Measurements from ENCODE around the gene CPA2.
"Not testable (repeated sequence)": the region's sequence is repeated elsewhere in the genome, so short reads cannot be mapped to it uniquely, and the experiment has no call there.

The CPA2 gene

DNA sequence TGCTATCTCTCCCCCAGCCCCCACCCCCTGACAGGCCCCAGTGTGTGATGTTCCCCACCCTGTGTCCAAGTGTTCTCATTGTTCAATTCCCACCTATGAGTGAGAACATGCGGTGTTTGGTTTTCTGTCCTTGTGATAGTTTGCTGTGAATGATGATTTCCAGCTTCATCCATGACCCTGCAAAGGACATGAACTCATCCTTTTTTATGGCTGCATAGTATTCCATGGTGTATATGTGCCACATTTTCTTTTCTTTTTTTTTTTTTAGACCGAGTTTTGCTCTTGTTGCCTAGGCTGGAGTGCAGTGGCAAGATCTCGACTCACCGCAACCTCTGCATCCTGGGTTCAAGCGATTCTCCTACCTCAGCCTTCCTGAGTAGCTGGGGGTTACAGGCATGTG is 17.8 kb upstream of the CPA2 start:
- DNase-seq, result not testable (repeated sequence)
- intact Hi-C loops (cut with DNase I), result loop anchor here (10.0 kb wide), 1 partner anchor 476 kb away; no protein-coding TSS in a partner anchor

DNA sequence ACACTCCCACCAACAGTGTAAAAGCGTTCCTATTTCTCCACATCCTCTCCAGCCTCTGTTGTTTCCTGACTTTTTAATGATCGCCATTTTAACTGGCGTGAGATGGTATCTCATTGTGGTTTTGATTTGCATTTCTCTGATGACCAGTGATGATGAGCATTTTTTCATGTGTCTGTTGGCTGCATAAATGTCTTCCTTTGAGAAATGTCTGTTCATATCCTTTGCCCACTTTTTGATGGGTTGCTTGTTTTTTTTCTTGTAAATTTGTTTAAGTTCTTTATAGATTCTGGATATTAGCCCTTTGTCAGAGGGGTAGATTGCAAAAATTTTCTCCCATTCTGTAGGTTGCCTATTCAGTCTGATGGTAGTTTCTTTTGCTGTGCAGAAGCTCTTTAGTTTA is 17.0 kb upstream of the CPA2 start:
- not testable (repeated sequence) for DNase-seq
- intact Hi-C loops (cut with DNase I), result loop anchor here (10.0 kb wide), 1 partner anchor 475 kb away; no protein-coding TSS in a partner anchor

GRCh38 chr7:130254555-130254954 is 12.1 kb upstream of the CPA2 start:
- no peak for DNase-seq
- intact Hi-C loops (cut with DNase I), result no loop called here

DNA sequence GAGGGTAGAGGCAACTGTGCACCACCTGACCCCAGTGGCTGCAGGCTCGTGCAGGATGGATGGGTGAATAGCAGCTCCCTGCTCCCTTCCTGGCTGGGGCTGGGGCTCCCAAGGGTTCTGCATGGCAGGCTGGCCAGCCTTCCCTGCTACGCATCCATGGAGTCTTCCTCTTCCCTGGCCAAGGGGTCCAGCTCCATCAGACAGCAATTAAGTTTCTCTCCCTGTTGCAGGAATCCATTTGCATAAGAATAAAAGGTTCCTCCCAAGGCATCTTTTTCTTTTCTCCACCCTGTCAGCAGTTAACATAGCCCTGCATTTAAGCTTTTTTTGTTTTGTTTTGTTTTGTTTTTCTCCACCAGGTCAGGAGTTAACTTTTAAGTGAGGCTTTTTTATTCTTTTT is 10.0 kb upstream of the CPA2 start:
- intact Hi-C loops (cut with DNase I), result no loop called here
- no peak for DNase-seq

DNA sequence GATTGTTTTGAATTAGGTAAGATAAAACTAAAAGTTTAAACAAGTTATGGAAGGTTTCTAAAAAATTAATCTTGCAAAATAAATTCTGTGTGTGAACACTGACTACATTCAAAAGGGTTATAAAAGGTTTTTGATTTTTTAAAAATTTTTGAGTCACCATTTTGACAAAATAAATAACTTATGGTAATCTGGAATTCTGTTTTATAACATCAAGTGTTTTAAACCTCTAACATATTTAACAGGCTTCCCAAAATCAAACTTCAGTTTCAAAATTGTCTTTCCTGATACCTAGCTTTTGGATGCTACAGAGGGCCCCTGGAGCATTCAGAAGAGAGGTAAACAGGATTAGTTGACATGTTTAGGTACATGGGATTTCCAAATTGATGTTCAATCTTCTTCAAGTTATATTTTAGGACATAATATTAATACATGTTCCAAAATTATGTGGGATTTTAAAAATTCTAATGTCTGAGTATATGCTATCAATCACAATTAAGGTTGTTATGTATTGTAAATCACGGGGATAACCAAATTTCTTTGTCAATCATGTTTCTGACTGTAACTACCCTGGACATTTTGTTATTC is 8.1 kb upstream of the CPA2 start:
- intact Hi-C loops (cut with DNase I), result no loop called here
- no peak for DNase-seq

- intact Hi-C loops (cut with DNase I), result no loop called here
- no peak for DNase-seq
Observed at GRCh38 chr7:130262448-130262847, 4.2 kb upstream of the CPA2 start.

- DNase-seq, result no peak
- intact Hi-C loops (cut with DNase I), result no loop called here
Observed at GRCh38 chr7:130263130-130263529, 3.5 kb upstream of the CPA2 start.

GRCh38 chr7:130266961-130267321 is 278 bp downstream of the CPA2 start:
- intact Hi-C loops (cut with DNase I), result no loop called here
- DNase-seq, result no peak

- intact Hi-C loops (cut with DNase I), result no loop called here
Observed at GRCh38 chr7:130268463-130269317, 2.0 kb downstream of the CPA2 start.

DNA sequence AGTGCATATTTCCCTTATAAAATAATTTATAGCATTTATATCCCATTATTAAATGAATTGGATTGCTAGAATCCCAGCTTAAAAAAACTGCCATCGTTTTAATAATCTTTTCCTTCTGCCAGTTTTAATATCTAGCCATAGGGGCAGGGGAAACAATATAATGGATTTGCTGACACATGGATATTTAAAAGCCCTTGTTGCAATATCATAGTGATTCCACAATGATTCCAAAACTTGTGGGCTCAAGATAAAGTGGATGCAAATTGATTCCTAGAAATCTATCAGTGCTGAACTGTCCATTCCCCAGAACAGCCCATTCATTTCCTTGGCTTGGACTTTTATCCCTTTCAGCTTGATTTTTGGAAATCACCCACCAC is 2.6 kb downstream of the CPA2 start:
- intact Hi-C loops (cut with DNase I), result no loop called here
- DNase-seq, result no peak

More at GRCh38 chr7:130268463-130269317, 2.0 kb downstream of the CPA2 start:
- DNase-seq, result no peak

- intact Hi-C loops (cut with DNase I), result no loop called here
- peak in 1 of 10 donors; percentile 70 for DNase-seq
Observed at GRCh38 chr7:130270947-130271800, 4.5 kb downstream of the CPA2 start.

- intact Hi-C loops (cut with DNase I), result no loop called here
- peak in 3 of 10 donors; percentile 24 to 81 (median 25) for DNase-seq
Observed at GRCh38 chr7:130272381-130273080, 5.9 kb downstream of the CPA2 start.

DNA sequence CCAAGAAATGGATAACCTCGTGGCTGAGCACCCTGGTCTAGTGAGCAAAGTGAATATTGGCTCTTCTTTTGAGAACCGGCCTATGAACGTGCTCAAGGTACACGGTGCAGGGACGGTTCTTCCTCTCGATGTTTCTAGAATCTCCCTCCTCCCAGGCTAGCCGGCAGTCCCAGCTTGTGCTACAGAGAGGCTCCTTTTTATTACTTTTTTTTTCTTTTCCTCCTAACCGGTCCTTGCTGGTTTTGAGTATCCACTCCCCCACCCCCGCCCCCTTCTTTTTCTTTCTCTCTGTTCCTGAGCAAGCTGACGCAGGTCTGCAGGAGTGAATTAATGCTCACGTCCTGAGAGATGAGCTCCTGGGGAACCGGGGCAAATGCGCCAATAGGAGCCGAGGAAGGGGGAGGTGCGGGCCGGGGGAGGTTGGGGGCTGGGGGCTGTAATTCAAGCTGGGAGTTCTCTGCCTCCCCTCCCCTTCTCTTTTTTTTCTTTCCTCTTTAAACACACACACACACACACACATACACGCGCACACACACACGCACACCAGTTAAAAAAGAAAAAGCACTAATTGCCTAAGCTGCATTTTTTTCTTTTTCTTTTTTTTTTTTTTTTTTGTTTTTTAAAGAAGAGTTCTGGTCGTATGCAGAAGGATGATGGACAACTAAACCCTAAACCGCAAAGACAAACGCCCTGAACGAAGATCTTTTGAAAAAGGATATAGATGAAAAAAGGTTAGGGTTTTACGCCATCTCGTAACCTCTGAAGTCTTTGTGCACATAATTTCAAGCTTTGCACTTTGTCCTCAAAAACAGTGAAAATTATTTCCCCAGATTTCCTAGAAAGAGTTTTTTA is 6.6 kb downstream of the CPA2 start:
- intact Hi-C loops (cut with DNase I), result no loop called here
- peak in 3 of 10 donors; percentile 17 to 81 (median 34) for DNase-seq

DNA sequence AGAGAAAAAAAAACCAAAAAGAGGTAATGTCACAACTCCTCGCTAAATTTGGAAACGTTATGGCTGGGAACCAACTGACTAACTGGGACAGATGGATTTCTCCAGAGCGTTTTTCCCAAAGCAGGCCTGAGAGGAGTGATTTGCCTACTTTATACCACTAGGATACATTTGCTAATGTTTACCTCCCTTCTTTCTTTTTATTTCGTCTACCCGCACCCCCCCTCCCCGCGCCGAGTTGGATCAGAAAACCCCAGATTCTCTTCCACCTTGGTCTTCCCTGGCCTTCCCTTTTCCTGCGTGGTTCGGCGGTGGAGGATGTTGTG is 7.2 kb downstream of the CPA2 start:
- DNase-seq, result no peak
- intact Hi-C loops (cut with DNase I), result no loop called here

GRCh38 chr7:130274296-130274695 is 7.6 kb downstream of the CPA2 start:
- intact Hi-C loops (cut with DNase I), result no loop called here
- DNase-seq, result no peak

DNA sequence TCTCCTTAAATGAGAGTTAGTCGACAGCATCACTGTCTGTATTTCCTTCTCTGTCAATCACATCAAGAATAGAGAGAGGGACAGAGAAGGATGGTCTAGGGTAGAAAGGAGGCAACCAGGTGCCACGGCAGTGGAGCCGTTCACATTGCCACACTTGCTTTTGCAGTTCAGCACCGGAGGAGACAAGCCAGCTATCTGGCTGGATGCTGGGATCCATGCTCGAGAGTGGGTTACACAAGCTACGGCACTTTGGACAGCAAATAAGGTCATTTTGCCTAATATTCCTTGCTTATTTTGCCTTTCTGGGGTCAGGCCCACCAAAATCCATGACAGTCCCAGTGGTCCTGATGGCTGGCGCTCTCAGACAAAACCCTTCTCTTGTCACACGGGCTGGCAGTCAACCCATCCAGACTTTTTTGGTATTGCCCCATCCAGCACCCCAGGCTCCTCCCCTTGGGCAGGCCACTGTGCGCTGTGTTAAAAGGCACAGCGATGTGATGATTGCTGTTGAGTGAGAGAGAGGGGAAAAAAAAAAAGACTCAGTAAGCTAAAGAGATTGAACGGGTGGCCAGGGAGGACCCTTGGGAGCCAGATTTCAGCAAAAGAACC is 8.4 kb downstream of the CPA2 start:
- no peak for DNase-seq
- intact Hi-C loops (cut with DNase I), result loop anchor here (5.0 kb wide), 1 partner anchor 217 kb away; the partner anchor contains the start of gene MEST

DNA sequence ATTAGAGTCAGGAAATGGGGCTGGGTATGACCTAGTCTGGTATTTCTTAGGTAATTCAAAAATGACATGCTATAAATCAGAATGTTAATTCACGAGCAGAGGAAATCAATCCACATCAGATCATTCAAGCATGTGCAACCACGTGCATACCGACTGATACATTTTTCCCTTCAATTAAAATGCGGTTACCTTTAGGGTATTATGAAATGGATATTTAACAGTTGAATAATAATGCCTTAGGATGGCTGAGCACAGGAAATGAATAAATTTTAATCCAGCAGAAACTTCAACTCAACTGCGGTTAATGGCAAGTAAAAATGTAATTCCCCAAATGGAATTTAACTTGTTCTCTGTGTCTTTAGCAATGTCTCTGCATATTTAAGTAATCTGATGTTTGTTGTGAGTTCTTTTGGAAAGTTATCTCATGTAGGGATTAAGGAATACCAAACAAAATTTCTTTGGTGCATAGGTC is 9.2 kb downstream of the CPA2 start:
- no peak for DNase-seq
- intact Hi-C loops (cut with DNase I), result loop anchor here (5.0 kb wide), 1 partner anchor 216 kb away; the partner anchor contains the start of gene MEST

GRCh38 chr7:130276796-130277762 is 10.4 kb downstream of the CPA2 start:
- DNase-seq, result no peak
- intact Hi-C loops (cut with DNase I), result loop anchor here (5.0 kb wide), 1 partner anchor 215 kb away; the partner anchor contains the start of gene MEST
